ENCODE data around the gene LTC4S. TPM values are rescaled to one million over a fixed set of nuclear protein-coding genes. Genes with fewer than 3 reads are reported as not detected.

LTC4S gene
- total and polyA plus RNA-seq, 2 donors (not counting 3 experiments of a cell fraction or from before 2014, with no cell fraction given) = 0.95 to 6.3 TPM

DNA sequence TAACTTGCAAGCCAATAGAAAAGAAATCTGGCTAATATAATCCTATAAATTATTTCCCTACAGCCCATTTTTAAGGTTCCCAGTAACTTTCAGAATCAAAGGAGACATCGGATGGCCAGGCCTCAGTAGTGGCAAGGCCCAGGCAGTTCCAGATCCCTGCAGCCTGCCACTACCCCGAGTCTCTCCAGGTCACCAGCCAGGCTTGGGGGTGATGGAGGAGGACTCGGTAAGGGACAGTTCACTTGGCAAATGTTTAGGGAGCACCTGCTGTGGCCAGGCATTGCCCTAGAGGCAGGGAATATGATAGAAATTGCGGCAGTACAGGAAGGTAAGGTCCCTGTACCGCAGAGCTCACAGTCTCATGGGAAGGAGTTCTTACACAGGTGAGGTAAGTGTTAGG is 15.2 kb upstream of the LTC4S start:
- no peak for FAIRE-seq
- Histone ChIP-seq H3K9me1 (replicated peaks; ENCODE audit: control insufficient read depth, extremely low read depth, insufficient read depth, low read length) (no peaks in the 10 kb centered on the region), H3K27me3 (ENCODE audit: control insufficient read depth in 2 of 2, insufficient read depth in 2 of 2, low read length in 2 of 2) (no peaks in the 10 kb centered on the region), H3K4me2 (ENCODE audit: insufficient read depth, low read length) (no peak overlapping the region), H3K79me2 (ENCODE audit: control insufficient read depth, insufficient read depth, low read length) (no peaks in the 10 kb centered on the region), H4K20me1 (replicated peaks; ENCODE audit: control insufficient read depth, extremely low read depth, insufficient read depth, low read length) (no peaks in the 10 kb centered on the region), H3K36me3 (ENCODE audit: control insufficient read depth in 2 of 2, extremely low read depth in 1 of 2, insufficient read depth in 2 of 2, low read length in 2 of 2) (peaks cover 3 to 20% of the 10 kb centered on the region in 2 experiments), H2AFZ (ENCODE audit: low read depth, low read length) (no peak overlapping the region), H3K9ac (replicated peaks; ENCODE audit: extremely low read depth, insufficient read depth, low read length) (no peak overlapping the region), H3K4me1 (ENCODE audit: control insufficient read depth, extremely low read depth, insufficient read depth, low read length) (peaks cover 14% of the 10 kb centered on the region), H3K9me3 (replicated peaks; ENCODE audit: control insufficient read depth, insufficient read depth, low read length) (no peaks in the 10 kb centered on the region), H3K4me3 (replicated peaks in 1 of 3; ENCODE audit: insufficient read depth in 1 of 3, low read depth in 1 of 3, low read length in 3 of 3) (no peak overlapping the region), H3K27ac (ENCODE audit: insufficient read depth, low read depth, low read length) (no peak overlapping the region)
- BruUV-seq (replicated peaks) = no TSS peak
- TF ChIP-seq FOS (IDR thresholded peaks at IDR 0.05; ENCODE audit: borderline replicate concordance, insufficient read depth, low read length) (no peak), EZH2 (IDR thresholded peaks at IDR 0.05; ENCODE audit: borderline replicate concordance, low read depth, low read length, severe bottlenecking) (no peak), CTCF (IDR thresholded peaks at IDR 0.05; ENCODE audit: extremely low read depth in 1 of 2, insufficient read depth in 1 of 2, low read depth in 1 of 2, low read length in 2 of 2) (no peak), MYC (IDR thresholded peaks at IDR 0.05; ENCODE audit: low read depth, low read length) (no peak), GATA2 (IDR thresholded peaks at IDR 0.05; ENCODE audit: insufficient read depth, insufficient read length, low read depth, low read length) (no peak), POLR2A (IDR thresholded peaks at IDR 0.05; ENCODE audit: low read depth, low read length) (no peak), POLR2AphosphoS5 (IDR thresholded peaks at IDR 0.05; ENCODE audit: insufficient read depth, low read depth, low read length) (no peak), JUN (IDR thresholded peaks at IDR 0.05; ENCODE audit: borderline replicate concordance, insufficient read depth, insufficient read length, low read depth) (no peak)
- TF ChIP-seq, protein P1, sequence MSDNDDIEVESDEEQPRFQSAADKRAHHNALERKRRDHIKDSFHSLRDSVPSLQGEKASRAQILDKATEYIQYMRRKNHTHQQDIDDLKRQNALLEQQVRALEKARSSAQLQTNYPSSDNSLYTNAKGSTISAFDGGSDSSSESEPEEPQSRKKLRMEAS (IDR thresholded peaks at IDR 0.05; ENCODE audit: insufficient read depth, insufficient read length) = no peak
- ChIA-PET CTCF (interaction anchor here (4.8 kb wide), 1 partner anchor 15 kb away, joined by 22 read pairs; no protein-coding TSS in a partner anchor), POLR2A (no interaction called here)
- dilution Hi-C loops (cut with MboI; ENCODE audit: extremely low pct_ligation_motif_present, low sequenced_read_pairs) = no loop called here
- DNase-seq (ENCODE audit: low read depth, low spot score) = no peak
- intact Hi-C loops (cut with micrococcal nuclease) = no loop called here

Measured in endothelial cell of umbilical vein (primary cell).